Psoas muscle (tissue), 8 donors: ENCODE measurements around the gene BET1. TPM values are rescaled to one million over a fixed set of nuclear protein-coding genes. Genes with fewer than 3 reads are reported as not detected.

Experiments used
- ATAC-seq, 4 donors: fragments of 200-7000 bp; cut with Tn5 transposase; one replicate each; pipeline ENCODE4 v1.9.1; 2020; ENCODE audit warnings: moderate library complexity in 3 of 4, mild to moderate bottlenecking in 2 of 4
- DNase-seq, 2 donors: peaks; one replicate each; pipeline ENCODE4 v3.0.0-alpha.2; 2020
- H3K27ac ChIP-seq: fragments of 200-600 bp; one replicate; pipeline ENCODE4 v1.8.0; 2022
- H3K27me3 ChIP-seq, 3 donors: fragments of 200-600 bp in 1 of 3; one replicate each; pipeline versions ENCODE4 v1.6.1 to v1.8.0; 2013 to 2022; ENCODE audit warnings: low read length in 2 of 3, mild to moderate bottlenecking in 2 of 3, moderate library complexity in 1 of 3; ENCODE audit not compliant: insufficient read depth in 3 of 3
- H3K36me3 ChIP-seq, 2 donors: fragments of 200-600 bp in 1 of 2; one replicate each; pipeline versions ENCODE4 v1.6.1 to v1.8.0; 2013 to 2022; ENCODE audit warnings: low read depth in 1 of 2, mild to moderate bottlenecking in 1 of 2, moderate library complexity in 1 of 2; ENCODE audit not compliant: insufficient read depth in 1 of 2
- H3K4me1 ChIP-seq: fragments of 200-600 bp; one replicate; pipeline ENCODE4 v1.8.0; 2022
- H3K4me3 ChIP-seq: fragments of 200-600 bp; one replicate; pipeline ENCODE4 v1.8.0; 2022; ENCODE audit warnings: mild to moderate bottlenecking
- H3K9me3 ChIP-seq: fragments of 200-600 bp; one replicate; pipeline ENCODE4 v1.8.0; 2022
- WGBS, 3 donors: extraction: QIAGEN DNeasy Blood & Tissue Kit; methylation state at CpG; one replicate each; pipeline versions ENCODE4 v1.1.6 to v1.1.7; 2013; 5-methylcytosine and 5-hydroxymethylcytosine counted together
- intact Hi-C, 2 donors: fragments of 100-400 bp; cut with DNase I; formaldehyde crosslinking; loops; one replicate each; pipeline versions ENCODE4 v1.11.0 to v1.14.2; 2022
- polyA plus RNA-seq, 3 donors: library from polyadenylated mRNA; stranded (reverse); fragments of 200-250 nt; gene quantifications; one replicate each; pipeline ENCODE4 v1.2.3, GENCODE V29; 2013
- total RNA-seq, 4 donors: library from RNA; stranded (reverse); fragmentation: NEBNext Ultra II Directional in 2 of 4; extraction: Animal tissue kit (Norgen Biotek cat#: 25700) in 2 of 4; gene quantifications; one replicate each; pipeline versions ENCODE4 v1.2.1 to v1.2.4, GENCODE V29; 2021 to 2023
- TF ChIP-seq, protein P1 (sequence below): fragments of 200-600 bp; IDR thresholded peaks from one replicate; pipeline ENCODE4 v1.8.0; 2022; ENCODE audit warnings: antibody characterized with exemption
- donor health status: healthy with polysubstance abuse.
- donor health status: DM: no; HTN: no; CAD: no; lungs with moderate emphysema.
- donor health status: Bipolar disorder and iron deficiency.
- donor health status: healthy.
- donor health status: DM: yes; HTN: yes; CAD: no.
- donor health status: DM: no; HTN: no; CAD: no.
- donor health status: DM: no; HTN: no; CAD: no.
- donor health status: DM: yes; HTN: yes; CAD: no.

Gene BET1
- total and polyA plus RNA-seq, 7 donors: 6.7 to 14.2 (median 9.2) TPM

DNA sequence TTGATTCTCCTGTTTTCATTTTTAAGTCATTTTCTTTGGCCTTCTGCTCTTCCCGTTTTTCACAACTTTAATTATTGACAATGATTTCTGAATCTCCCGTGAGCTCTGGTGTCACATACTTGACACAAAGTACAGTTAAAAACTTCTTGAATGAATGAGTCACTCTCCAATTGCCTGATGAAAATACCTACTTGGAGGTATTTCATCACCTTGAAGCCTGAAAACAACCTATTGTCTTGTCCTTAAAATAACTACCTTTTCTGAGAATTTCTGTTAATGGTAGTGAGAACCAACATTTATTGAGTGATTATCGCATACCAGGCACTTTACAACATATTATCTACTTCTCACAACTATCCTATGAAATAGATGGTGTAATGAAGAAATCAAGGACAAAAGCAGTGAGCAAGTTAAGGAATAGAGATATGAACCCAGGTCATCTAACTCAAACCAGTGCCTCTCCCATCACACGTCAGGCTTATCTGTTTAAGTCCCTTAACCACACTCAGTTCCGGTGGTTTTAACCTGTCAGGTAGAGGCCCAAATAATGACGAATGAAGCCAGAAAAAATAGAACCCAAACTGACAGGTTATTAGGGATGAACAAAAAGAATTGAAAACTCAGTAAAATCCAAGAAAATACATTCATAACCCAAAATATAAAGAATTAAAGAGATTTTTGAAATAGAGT is 11.6 kb downstream of the BET1 start:
- 88 to 92% (median 89%) methylated on average over 6 of the region's 6 CpGs for WGBS, 3 donors
- H3K36me3 ChIP-seq: peaks cover 3 to 36% of the 10 kb centered on the region in 2 donors
- H3K9me3 ChIP-seq: no peaks in the 10 kb centered on the region
- intact Hi-C loops: no loop called here
- TF ChIP-seq, protein P1, sequence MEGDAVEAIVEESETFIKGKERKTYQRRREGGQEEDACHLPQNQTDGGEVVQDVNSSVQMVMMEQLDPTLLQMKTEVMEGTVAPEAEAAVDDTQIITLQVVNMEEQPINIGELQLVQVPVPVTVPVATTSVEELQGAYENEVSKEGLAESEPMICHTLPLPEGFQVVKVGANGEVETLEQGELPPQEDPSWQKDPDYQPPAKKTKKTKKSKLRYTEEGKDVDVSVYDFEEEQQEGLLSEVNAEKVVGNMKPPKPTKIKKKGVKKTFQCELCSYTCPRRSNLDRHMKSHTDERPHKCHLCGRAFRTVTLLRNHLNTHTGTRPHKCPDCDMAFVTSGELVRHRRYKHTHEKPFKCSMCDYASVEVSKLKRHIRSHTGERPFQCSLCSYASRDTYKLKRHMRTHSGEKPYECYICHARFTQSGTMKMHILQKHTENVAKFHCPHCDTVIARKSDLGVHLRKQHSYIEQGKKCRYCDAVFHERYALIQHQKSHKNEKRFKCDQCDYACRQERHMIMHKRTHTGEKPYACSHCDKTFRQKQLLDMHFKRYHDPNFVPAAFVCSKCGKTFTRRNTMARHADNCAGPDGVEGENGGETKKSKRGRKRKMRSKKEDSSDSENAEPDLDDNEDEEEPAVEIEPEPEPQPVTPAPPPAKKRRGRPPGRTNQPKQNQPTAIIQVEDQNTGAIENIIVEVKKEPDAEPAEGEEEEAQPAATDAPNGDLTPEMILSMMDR: no peak
- no peaks in the 10 kb centered on the region for H3K4me1 ChIP-seq
- no peaks in the 10 kb centered on the region for H3K27me3 ChIP-seq
- no peak overlapping the region for H3K27ac ChIP-seq
- ATAC-seq: no peak
- no peak overlapping the region for H3K4me3 ChIP-seq
- no peak for DNase-seq

DNA sequence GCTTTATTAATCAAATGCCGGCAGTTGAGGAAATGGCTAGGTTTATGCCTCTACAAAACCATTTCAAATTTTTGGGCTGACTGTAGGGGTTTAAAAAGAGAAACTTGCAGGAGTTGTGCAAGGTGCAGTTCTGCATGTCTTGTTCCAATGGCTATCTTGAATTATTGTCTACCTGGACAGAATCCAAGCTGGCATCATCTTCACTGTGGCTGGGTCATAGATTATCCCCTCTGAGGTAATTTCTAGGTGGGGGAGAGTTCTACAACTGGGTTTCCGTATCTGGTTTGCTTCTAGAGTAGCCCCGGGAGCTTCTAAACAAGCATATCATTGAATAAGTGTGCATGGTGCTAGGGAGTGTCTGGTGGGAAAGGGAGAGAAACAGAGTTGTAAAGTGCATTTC is 16.9 kb downstream of the BET1 start:
- Histone ChIP-seq H3K27me3 (no peaks in the 10 kb centered on the region), H3K4me3 (no peak overlapping the region), H3K9me3 (no peaks in the 10 kb centered on the region), H3K36me3 (peaks cover 0 to 4% of the 10 kb centered on the region in 2 donors), H3K27ac (no peak overlapping the region), H3K4me1 (no peaks in the 10 kb centered on the region)
- no peak for DNase-seq
- 68 to 72% (median 69%) methylated on average over 3 of the region's 3 CpGs for WGBS, 3 donors
- TF ChIP-seq, protein P1: no peak
- ATAC-seq: no peak
- intact Hi-C loops: no loop called here

DNA sequence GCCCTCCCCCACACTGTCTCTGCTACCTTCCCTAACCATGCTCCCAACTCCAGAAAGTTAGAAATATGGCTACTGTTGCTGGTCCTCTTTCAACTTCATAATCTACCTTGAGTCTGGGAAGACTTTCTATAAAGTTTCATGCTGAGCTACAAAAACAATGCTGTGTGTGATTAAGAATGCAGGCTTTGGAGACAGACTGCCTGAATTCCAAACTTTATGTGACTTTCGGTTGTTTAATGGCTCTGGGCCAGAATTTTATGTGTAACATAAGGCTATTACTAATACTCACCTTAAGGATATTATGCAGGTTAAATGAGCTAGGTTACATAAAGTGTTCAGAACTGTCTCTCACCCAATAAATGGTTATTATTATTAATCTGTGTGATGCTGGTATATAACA is 19.1 kb downstream of the BET1 start:
- no peaks in the 10 kb centered on the region for H3K27me3 ChIP-seq
- H3K9me3 ChIP-seq: no peaks in the 10 kb centered on the region
- TF ChIP-seq, protein P1: no peak
- no peaks in the 10 kb centered on the region for H3K4me1 ChIP-seq
- intact Hi-C loops: no loop called here
- H3K27ac ChIP-seq: no peak overlapping the region
- no peak overlapping the region for H3K4me3 ChIP-seq
- H3K36me3 ChIP-seq: no peaks in the 10 kb centered on the region
- DNase-seq (no peak), ATAC-seq (no peak)
- 59 to 65% (median 61%) methylated on average over 1 of the region's 1 CpG for WGBS, 3 donors

DNA sequence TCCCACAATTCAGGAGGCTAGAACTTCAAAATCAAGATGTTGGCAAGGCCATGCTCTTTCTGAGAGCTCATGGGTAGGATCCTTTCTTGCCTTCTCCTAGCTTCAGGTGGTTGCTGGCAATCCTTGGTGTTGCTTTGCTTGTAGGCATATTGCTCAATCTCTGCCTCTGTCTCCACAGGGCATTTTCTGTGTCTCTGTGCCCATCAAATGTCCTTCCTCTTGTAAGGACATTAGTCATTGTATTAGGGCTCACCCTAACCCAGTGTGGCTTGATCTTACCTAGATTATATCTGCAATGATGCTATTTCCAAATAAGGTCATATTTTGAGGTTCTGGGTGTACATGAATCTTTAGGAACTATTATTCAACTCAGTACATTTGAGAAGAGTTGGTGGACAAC is 20.1 kb downstream of the BET1 start:
- no peak for DNase-seq
- TF ChIP-seq, protein P1: no peak
- intact Hi-C loops: no loop called here
- no peaks in the 10 kb centered on the region for H3K36me3 ChIP-seq
- H3K27ac ChIP-seq: no peak overlapping the region
- H3K4me1 ChIP-seq: no peaks in the 10 kb centered on the region
- no peaks in the 10 kb centered on the region for H3K27me3 ChIP-seq
- ATAC-seq: no peak
- no peak overlapping the region for H3K4me3 ChIP-seq
- H3K9me3 ChIP-seq: no peaks in the 10 kb centered on the region

DNA sequence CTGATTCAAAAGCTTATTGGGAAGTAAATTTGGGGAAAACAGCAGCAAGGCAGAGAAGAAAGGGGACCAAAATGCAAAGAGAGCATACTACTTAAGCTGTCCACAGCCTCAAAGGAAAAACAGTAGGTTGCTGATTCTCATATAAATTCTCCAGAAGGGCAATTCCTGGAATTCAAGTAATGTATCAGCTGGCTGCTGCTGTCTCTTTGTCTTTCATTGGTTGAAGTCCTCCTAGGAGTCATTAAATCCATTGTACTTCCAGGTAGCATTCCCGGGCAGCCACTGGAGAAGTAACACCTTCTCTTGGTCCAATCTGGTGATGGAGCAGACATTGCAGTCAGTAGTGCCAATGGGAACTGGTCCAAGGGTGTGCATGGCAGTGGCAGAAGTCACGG is 22.7 kb downstream of the BET1 start:
- Histone ChIP-seq H3K36me3 (no peaks in the 10 kb centered on the region), H3K4me1 (no peaks in the 10 kb centered on the region), H3K4me3 (no peak overlapping the region), H3K27me3 (no peaks in the 10 kb centered on the region), H3K9me3 (no peaks in the 10 kb centered on the region), H3K27ac (no peak overlapping the region)
- WGBS, 3 donors: 42 to 44% (median 43%) methylated on average over 2 of the region's 2 CpGs
- TF ChIP-seq, protein P1: no peak
- intact Hi-C loops: no loop called here
- DNase-seq (no peak), ATAC-seq (no peak)
